ENCODE measurements around the gene NGEF.

- TF ChIP-seq REST (IDR thresholded peaks at IDR 0.05; ENCODE audit: insufficient replicate concordance, low read depth) (no peak), CTCF (IDR thresholded peaks at IDR 0.05; ENCODE audit: insufficient read depth, low read length) (no peak), POLR2AphosphoS5 (IDR thresholded peaks at IDR 0.05; ENCODE audit: low read depth) (no peak)
Measured at GRCh38 chr2:232951891-232952290, 61.2 kb downstream of the NGEF start.
